GM12878 (cell line): ENCODE measurements around the gene GRIK3. TPM values are rescaled to one million over a fixed set of nuclear protein-coding genes. Genes with fewer than 3 reads are reported as not detected.

Source experiments
- ASH2L ChIP-seq: fragments of 300-600, 200-600 bp; sonication (generic); IDR thresholded peaks from 2 replicates; pipeline ENCODE4 v1.6.1; 2017; ENCODE audit warnings: low read depth, mild to moderate bottlenecking, borderline replicate concordance
- ATF7 ChIP-seq: fragments of 450-650 bp; IDR thresholded peaks from 2 replicates; pipeline ENCODE4 v1.6.1; 2016; ENCODE audit warnings: low read depth, mild to moderate bottlenecking
- BACH1 ChIP-seq: fragments of 450-650 bp; IDR thresholded peaks from 2 replicates; pipeline ENCODE4 v1.6.1; 2017; ENCODE audit warnings: mild to moderate bottlenecking, borderline replicate concordance
- CHD4 ChIP-seq: fragments of 200-600 bp; sonication (generic); IDR thresholded peaks from 2 replicates; pipeline ENCODE4 v1.6.1; 2016; ENCODE audit warnings: mild to moderate bottlenecking
- DPF2 ChIP-seq: fragments of 450-650 bp; IDR thresholded peaks from 2 replicates; pipeline ENCODE4 v1.6.1; 2017; ENCODE audit warnings: mild to moderate bottlenecking
- EGR1 ChIP-seq, 2 experiments: IDR thresholded peaks; 1 replicate in 1 of 2; 2 replicates in 1 of 2; pipeline ENCODE4 v1.6.1; 2011 to 2012; ENCODE audit warnings: low read depth in 2 of 2, low read length in 2 of 2, borderline replicate concordance in 1 of 2, mild to moderate bottlenecking in 1 of 2, moderate library complexity in 1 of 2
- HDAC6 ChIP-seq: fragments of 200-600 bp; sonication (generic); IDR thresholded peaks from one replicate; pipeline ENCODE4 v1.8.0; 2017; ENCODE audit warnings: antibody characterized with exemption; ENCODE audit not compliant: unreplicated experiment
- IKZF1 ChIP-seq: fragments of 450-650 bp; conservative IDR thresholded peaks from 2 replicates; pipeline ENCODE4 v1.6.1; 2017; ENCODE audit warnings: antibody characterized with exemption, mild to moderate bottlenecking
- LARP7 ChIP-seq: fragments of 450-650 bp; IDR thresholded peaks from 2 replicates; pipeline ENCODE4 v1.6.1; 2017; ENCODE audit warnings: mild to moderate bottlenecking
- RAD51 ChIP-seq: fragments of 450-650 bp; IDR thresholded peaks from 2 replicates; pipeline ENCODE4 v1.6.1; 2016; ENCODE audit warnings: moderate library complexity, mild to moderate bottlenecking, inconsistent platforms
- ZBED1 ChIP-seq: IDR thresholded peaks from 2 replicates; pipeline ENCODE4 v1.6.1; 2016; ENCODE audit warnings: borderline replicate concordance
- polyA plus RNA-seq, 11 experiments: library from polyadenylated mRNA; depleted of rRNA in 4 of 11; unstranded in 6 of 11; stranded (reverse) in 5 of 11; fragments of >200 nt; fragmentation: Nextera tagmentation in 4 of 11; fragmentation: Illumina TruSeq in 1 of 11; extraction: Ambion mirVana in 4 of 11; extraction: Trizol in 1 of 11; gene quantifications; 1 replicate in 1 of 11; 2 replicates in 10 of 11; pipeline versions ENCODE4 v1.2.1 to v1.2.3, GENCODE V29; 2011 to 2016; ENCODE audit warnings: inconsistent platforms in 2 of 11, missing spikeins in 2 of 11, low read depth in 1 of 11
- total RNA-seq, 4 experiments: library from RNA; depleted of rRNA in 3 of 4; stranded (reverse); fragments of >200 nt in 3 of 4; fragmentation: Illumina TruSeq in 1 of 4; extraction: Trizol in 1 of 4; gene quantifications; 2 replicates each; pipeline versions ENCODE4 v1.2.1 to v1.2.3, GENCODE V29; 2013 to 2021
- TF ChIP-seq, protein P1 (sequence below): fragments of 450-650 bp; conservative IDR thresholded peaks from 2 replicates; pipeline ENCODE4 v1.6.1; 2017; ENCODE audit warnings: mild to moderate bottlenecking, moderate library complexity
- TF ChIP-seq, protein P2 (sequence below): fragments of 450-650 bp; IDR thresholded peaks from 2 replicates; pipeline ENCODE4 v1.6.1; 2018; ENCODE audit warnings: mild to moderate bottlenecking, low read depth, moderate library complexity; ENCODE audit not compliant: partially characterized antibody

The GRIK3 gene
- total and polyA plus RNA-seq, 10 of the 15 experiments (the other 5 are each of a cell fraction or from before 2014, with no cell fraction given), result not detected

DNA sequence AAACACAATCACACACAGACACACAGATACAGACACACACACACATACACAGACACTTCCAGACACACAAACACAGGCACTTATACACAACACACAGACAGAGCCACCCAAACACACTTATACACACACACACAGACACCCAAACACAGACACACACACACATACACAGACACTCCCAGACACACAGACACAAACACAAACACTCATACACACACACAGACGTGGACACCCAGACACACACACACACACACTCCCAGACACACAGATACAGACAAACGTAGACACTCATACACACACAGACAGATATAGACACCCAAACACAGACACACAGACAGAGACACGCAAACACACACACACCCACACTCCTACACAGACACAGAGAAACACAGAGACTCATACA, 272.1 kb downstream of the GRIK3 start (continued):
- TF ChIP-seq, protein P1, sequence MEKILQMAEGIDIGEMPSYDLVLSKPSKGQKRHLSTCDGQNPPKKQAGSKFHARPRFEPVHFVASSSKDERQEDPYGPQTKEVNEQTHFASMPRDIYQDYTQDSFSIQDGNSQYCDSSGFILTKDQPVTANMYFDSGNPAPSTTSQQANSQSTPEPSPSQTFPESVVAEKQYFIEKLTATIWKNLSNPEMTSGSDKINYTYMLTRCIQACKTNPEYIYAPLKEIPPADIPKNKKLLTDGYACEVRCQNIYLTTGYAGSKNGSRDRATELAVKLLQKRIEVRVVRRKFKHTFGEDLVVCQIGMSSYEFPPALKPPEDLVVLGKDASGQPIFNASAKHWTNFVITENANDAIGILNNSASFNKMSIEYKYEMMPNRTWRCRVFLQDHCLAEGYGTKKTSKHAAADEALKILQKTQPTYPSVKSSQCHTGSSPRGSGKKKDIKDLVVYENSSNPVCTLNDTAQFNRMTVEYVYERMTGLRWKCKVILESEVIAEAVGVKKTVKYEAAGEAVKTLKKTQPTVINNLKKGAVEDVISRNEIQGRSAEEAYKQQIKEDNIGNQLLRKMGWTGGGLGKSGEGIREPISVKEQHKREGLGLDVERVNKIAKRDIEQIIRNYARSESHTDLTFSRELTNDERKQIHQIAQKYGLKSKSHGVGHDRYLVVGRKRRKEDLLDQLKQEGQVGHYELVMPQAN, result no peak
- TF ChIP-seq, protein P2, sequence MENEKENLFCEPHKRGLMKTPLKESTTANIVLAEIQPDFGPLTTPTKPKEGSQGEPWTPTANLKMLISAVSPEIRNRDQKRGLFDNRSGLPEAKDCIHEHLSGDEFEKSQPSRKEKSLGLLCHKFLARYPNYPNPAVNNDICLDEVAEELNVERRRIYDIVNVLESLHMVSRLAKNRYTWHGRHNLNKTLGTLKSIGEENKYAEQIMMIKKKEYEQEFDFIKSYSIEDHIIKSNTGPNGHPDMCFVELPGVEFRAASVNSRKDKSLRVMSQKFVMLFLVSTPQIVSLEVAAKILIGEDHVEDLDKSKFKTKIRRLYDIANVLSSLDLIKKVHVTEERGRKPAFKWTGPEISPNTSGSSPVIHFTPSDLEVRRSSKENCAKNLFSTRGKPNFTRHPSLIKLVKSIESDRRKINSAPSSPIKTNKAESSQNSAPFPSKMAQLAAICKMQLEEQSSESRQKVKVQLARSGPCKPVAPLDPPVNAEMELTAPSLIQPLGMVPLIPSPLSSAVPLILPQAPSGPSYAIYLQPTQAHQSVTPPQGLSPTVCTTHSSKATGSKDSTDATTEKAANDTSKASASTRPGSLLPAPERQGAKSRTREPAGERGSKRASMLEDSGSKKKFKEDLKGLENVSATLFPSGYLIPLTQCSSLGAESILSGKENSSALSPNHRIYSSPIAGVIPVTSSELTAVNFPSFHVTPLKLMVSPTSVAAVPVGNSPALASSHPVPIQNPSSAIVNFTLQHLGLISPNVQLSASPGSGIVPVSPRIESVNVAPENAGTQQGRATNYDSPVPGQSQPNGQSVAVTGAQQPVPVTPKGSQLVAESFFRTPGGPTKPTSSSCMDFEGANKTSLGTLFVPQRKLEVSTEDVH, result no peak
- TF ChIP-seq IKZF1 (no peak), BACH1 (no peak), RAD51 (no peak), EGR1 (IDR thresholded peaks at IDR 0.05; ENCODE audit: borderline replicate concordance in 1 of 2, low read depth in 2 of 2, low read length in 2 of 2) (no peak), ZBED1 (no peak), ATF7 (no peak), DPF2 (no peak), LARP7 (no peak), CHD4 (no peak), HDAC6 (no peak), ASH2L (no peak)
